ENCODE data around the gene PPP1R14C. TPM values are rescaled to one million over a fixed set of nuclear protein-coding genes. Genes with fewer than 3 reads are reported as not detected.
A peak's percentile ranks its signal among the peaks of the same experiment; 100 is the strongest.

The PPP1R14C gene, protein sequence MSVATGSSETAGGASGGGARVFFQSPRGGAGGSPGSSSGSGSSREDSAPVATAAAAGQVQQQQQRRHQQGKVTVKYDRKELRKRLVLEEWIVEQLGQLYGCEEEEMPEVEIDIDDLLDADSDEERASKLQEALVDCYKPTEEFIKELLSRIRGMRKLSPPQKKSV
- 0.98 and 1.2 TPM in 2 replicates for total RNA-seq
- long read RNA-seq: 0 reads

DNA sequence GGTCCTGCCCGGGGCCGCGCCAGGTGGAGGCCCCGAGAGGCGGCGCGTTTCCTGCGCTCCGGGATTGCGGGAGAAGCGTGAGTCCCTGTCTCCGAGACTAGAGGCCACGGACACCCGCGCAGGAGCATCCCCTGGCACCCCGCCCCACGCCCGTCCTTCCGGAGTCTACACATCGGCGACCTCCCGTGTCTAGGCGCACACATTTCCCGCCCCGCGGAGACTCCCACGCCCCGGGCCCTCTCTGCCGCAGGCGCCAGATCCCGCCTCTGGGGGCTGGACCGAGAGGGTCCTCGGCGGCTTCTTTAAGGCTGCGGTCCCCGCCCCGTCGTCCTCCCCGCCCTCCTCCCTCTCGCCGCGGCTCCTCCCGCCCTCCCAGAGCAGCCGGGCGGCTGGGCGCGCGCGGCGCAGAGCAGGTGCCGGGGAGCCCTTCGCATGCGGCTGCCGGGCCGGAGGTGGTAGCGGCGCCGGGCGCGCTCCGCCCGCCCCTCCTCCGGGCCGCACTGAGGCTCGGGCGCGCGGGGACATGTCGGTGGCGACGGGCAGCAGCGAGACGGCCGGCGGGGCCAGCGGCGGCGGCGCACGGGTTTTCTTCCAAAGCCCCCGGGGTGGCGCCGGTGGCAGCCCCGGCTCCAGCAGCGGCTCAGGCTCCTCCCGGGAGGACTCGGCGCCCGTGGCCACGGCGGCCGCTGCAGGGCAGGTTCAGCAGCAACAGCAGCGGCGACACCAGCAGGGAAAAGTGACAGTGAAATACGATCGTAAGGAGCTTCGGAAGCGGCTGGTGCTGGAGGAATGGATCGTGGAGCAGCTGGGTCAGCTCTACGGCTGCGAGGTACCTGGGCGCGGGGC lies at the start of gene PPP1R14C:
Gene PPP1R14C, plus strand, starts transcription at position 375 of the 846 bp plus-strand sequence. Its CDS starts 149 bp downstream, at position 524.
- peaks cover 7% of the 10 kb centered on the region for H3K4me1 Mint-ChIP-seq (ENCODE audit: low read depth)
- peak within 1 kb of the TSS; percentile 67 for H3K4me3 Mint-ChIP-seq (ENCODE audit: low read depth)
- no peaks in the 10 kb centered on the region for H3K36me3 Mint-ChIP-seq (ENCODE audit: insufficient read depth)
- TF ChIP-seq, protein P1, sequence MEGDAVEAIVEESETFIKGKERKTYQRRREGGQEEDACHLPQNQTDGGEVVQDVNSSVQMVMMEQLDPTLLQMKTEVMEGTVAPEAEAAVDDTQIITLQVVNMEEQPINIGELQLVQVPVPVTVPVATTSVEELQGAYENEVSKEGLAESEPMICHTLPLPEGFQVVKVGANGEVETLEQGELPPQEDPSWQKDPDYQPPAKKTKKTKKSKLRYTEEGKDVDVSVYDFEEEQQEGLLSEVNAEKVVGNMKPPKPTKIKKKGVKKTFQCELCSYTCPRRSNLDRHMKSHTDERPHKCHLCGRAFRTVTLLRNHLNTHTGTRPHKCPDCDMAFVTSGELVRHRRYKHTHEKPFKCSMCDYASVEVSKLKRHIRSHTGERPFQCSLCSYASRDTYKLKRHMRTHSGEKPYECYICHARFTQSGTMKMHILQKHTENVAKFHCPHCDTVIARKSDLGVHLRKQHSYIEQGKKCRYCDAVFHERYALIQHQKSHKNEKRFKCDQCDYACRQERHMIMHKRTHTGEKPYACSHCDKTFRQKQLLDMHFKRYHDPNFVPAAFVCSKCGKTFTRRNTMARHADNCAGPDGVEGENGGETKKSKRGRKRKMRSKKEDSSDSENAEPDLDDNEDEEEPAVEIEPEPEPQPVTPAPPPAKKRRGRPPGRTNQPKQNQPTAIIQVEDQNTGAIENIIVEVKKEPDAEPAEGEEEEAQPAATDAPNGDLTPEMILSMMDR (IDR thresholded peaks at IDR 0.05; ENCODE audit: unreplicated experiment): no peak
- no peak within 1 kb of the TSS for H3K27ac Mint-ChIP-seq
- peak; percentile 29 for DNase-seq (ENCODE audit: low spot score, unreplicated experiment)
- H3K27me3 Mint-ChIP-seq: peaks cover 86% of the 10 kb centered on the region
- no peaks in the 10 kb centered on the region for H3K9me3 Mint-ChIP-seq (ENCODE audit: low read depth)

DNA sequence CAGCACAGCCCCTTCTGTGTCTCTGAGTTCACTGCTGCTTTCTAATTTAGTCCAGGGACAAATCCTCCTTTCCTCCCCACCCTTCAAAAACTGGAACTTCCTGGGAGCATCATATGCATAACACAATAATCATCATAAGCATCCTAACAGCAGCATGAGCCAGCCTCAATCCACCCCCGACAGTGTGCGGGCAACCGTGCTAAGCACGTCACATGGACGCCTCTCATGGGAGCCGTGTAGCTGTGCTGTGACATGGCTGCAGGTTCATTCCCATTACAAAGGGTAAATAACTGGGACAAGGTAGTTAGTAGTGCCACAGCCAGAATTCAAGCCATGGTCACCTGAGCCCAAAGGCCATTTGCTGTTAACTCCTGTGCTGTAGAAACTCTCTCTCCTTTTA lies 49.4 kb upstream of the PPP1R14C start:
- DNase-seq (ENCODE audit: low spot score, unreplicated experiment): no peak
- Mint-ChIP-seq H3K4me3 (ENCODE audit: low read depth) (no peak overlapping the region), H3K4me1 (ENCODE audit: low read depth) (no peaks in the 10 kb centered on the region), H3K27ac (no peak overlapping the region), H3K9me3 (ENCODE audit: low read depth) (no peaks in the 10 kb centered on the region), H3K36me3 (ENCODE audit: insufficient read depth) (no peaks in the 10 kb centered on the region), H3K27me3 (peaks cover 37% of the 10 kb centered on the region)
- TF ChIP-seq, protein P1 (IDR thresholded peaks at IDR 0.05; ENCODE audit: unreplicated experiment): no peak

DNA sequence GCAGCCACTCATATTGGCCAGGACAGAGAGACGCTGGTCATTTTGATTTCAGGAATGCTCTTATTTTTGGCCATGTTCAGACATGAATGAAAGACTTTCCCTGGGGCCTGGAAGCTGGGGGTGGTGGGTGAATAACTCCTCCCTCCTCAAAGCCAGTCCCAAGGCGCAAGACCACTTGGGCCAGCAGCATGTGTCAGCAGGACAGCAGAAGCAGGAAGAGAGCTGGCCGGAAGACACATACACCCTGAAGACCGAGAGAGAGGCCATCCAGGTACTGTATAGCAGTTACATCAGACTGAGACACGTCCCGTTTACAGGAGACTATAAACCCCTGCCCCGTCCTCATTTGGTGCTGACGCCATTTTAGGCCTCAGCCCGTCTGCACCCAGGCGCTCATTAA lies 44.7 kb upstream of the PPP1R14C start:
- peaks cover 8% of the 10 kb centered on the region for H3K9me3 Mint-ChIP-seq (ENCODE audit: low read depth)
- DNase-seq (ENCODE audit: low spot score, unreplicated experiment): no peak
- H3K4me3 Mint-ChIP-seq (ENCODE audit: low read depth): no peak overlapping the region
- TF ChIP-seq, protein P1 (IDR thresholded peaks at IDR 0.05; ENCODE audit: unreplicated experiment): no peak
- H3K27me3 Mint-ChIP-seq: peaks cover 32% of the 10 kb centered on the region
- no peaks in the 10 kb centered on the region for H3K4me1 Mint-ChIP-seq (ENCODE audit: low read depth)
- no peak overlapping the region for H3K27ac Mint-ChIP-seq
- no peaks in the 10 kb centered on the region for H3K36me3 Mint-ChIP-seq (ENCODE audit: insufficient read depth)

DNA sequence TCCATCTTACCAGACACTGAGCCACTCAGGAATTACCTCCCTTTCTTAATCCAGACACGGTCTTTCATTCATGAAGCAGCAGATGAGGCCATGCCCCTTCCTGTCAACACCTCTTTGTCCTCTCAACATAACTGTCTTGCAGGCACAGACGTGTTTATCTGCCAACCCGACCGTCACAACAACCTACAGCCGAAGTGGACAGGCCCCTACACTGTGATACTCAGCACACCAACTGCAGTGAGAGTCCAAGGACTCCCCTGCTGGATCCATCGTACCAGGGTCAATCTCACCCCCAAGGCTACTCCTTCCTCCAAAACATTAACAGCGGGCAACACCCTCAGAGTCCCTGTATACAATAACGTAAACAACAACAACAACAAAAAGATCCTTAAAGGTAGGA lies 43.3 kb upstream of the PPP1R14C start:
- H3K9me3 Mint-ChIP-seq (ENCODE audit: low read depth): peaks cover 8% of the 10 kb centered on the region
- no peak overlapping the region for H3K4me3 Mint-ChIP-seq (ENCODE audit: low read depth)
- TF ChIP-seq, protein P1 (IDR thresholded peaks at IDR 0.05; ENCODE audit: unreplicated experiment): no peak
- H3K27me3 Mint-ChIP-seq: peaks cover 20% of the 10 kb centered on the region
- no peaks in the 10 kb centered on the region for H3K4me1 Mint-ChIP-seq (ENCODE audit: low read depth)
- no peak overlapping the region for H3K27ac Mint-ChIP-seq
- DNase-seq (ENCODE audit: low spot score, unreplicated experiment): no peak
- no peaks in the 10 kb centered on the region for H3K36me3 Mint-ChIP-seq (ENCODE audit: insufficient read depth)

DNA sequence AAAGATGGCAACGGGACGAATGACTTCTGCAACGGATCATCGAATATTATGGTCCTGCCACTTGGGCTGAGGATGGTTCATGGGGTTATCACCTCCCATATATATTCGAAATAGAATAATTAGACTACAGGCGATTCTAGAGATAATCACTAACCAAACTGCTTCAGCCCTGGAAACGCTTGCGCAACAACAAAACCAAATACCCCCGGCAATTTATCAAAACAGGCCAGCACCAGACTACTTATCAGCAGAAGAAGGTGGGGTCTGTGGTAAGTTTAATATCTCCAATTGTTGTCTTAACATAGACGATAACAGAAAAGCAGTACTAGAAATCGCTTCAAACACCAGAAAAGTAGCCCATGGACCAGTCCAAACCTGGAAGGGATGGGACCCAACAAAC lies 42.9 kb upstream of the PPP1R14C start:
- TF ChIP-seq, protein P1 (IDR thresholded peaks at IDR 0.05; ENCODE audit: unreplicated experiment): no peak
- no peaks in the 10 kb centered on the region for H3K36me3 Mint-ChIP-seq (ENCODE audit: insufficient read depth)
- no peak for DNase-seq (ENCODE audit: low spot score, unreplicated experiment)
- no peak overlapping the region for H3K27ac Mint-ChIP-seq
- peaks cover 8% of the 10 kb centered on the region for H3K9me3 Mint-ChIP-seq (ENCODE audit: low read depth)
- peaks cover 17% of the 10 kb centered on the region for H3K27me3 Mint-ChIP-seq
- H3K4me1 Mint-ChIP-seq (ENCODE audit: low read depth): no peaks in the 10 kb centered on the region
- no peak overlapping the region for H3K4me3 Mint-ChIP-seq (ENCODE audit: low read depth)
